Astrocyte (in vitro differentiated cells and primary cell): ENCODE results near the gene TIAM2.

ENCODE experiments used
- EZH2 ChIP-seq: IDR thresholded peaks from 2 replicates; pipeline ENCODE4 v1.6.1; 2012; ENCODE audit warnings: mild to moderate bottlenecking, low read length, inconsistent platforms; ENCODE audit not compliant: insufficient read depth
- TF ChIP-seq, protein P1 (sequence below): IDR thresholded peaks from 2 replicates; pipeline ENCODE4 v1.5.1; 2011; ENCODE audit warnings: low read depth, mild to moderate bottlenecking, inconsistent platforms, low read length, moderate library complexity; ENCODE audit not compliant: insufficient read depth

- TF ChIP-seq, protein P1, sequence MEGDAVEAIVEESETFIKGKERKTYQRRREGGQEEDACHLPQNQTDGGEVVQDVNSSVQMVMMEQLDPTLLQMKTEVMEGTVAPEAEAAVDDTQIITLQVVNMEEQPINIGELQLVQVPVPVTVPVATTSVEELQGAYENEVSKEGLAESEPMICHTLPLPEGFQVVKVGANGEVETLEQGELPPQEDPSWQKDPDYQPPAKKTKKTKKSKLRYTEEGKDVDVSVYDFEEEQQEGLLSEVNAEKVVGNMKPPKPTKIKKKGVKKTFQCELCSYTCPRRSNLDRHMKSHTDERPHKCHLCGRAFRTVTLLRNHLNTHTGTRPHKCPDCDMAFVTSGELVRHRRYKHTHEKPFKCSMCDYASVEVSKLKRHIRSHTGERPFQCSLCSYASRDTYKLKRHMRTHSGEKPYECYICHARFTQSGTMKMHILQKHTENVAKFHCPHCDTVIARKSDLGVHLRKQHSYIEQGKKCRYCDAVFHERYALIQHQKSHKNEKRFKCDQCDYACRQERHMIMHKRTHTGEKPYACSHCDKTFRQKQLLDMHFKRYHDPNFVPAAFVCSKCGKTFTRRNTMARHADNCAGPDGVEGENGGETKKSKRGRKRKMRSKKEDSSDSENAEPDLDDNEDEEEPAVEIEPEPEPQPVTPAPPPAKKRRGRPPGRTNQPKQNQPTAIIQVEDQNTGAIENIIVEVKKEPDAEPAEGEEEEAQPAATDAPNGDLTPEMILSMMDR = no peak
- TF ChIP-seq EZH2 = no peak
Measured at GRCh38 chr6:155297669-155298068, 302.6 kb downstream of the TIAM2 start.
